Caco-2 (cell line): Measurements from ENCODE around the gene GPR39. TPM values are rescaled to one million over a fixed set of nuclear protein-coding genes. Genes with fewer than 3 reads are reported as not detected.

Experiments used
- BruUV-seq: library from RNA; stranded (reverse); fragments of 400-500 nt; replicated peaks from 2 replicates; lab custom pipeline; 2021; lab: Mats Ljungman, UMichigan
- CTCF ChIA-PET: fragments of 300-600 bp; sonication (Branson Sonifier 250); formaldehyde crosslinking; loops from one replicate; lab custom pipeline; 2022; ENCODE audit warnings: antibody characterized with exemption; lab: Charles Lee
- POLR2A ChIA-PET: fragments of 300-600 bp; sonication (Branson Sonifier 250); formaldehyde crosslinking; loops from one replicate; lab custom pipeline; 2022; ENCODE audit warnings: antibody characterized with exemption; lab: Charles Lee
- DNase-seq, 2 experiments: peaks; one replicate each; pipeline versions ENCODE4 v3.0.0 to v3.0.0-alpha.2; 2020 to 2022
- H3K27me3 ChIP-seq: replicated peaks from 2 replicates; pipeline ENCODE4 v1.6.0; 2011; ENCODE audit warnings: low read length; ENCODE audit not compliant: control insufficient read depth, insufficient read depth
- H3K36me3 ChIP-seq: 2 replicates; pipeline ENCODE4 v1.5.1; 2011; ENCODE audit warnings: low read length; ENCODE audit not compliant: control insufficient read depth, insufficient read depth
- H3K4me1 ChIP-seq: fragments of 250-450 bp; sonication (Bioruptor Pico); 2 replicates; pipeline ENCODE4 v1.5.1; 2020; ENCODE audit warnings: mild to moderate bottlenecking
- H3K4me3 ChIP-seq: 2 replicates; pipeline ENCODE4 v1.5.1; 2011; ENCODE audit warnings: low read depth, mild to moderate bottlenecking, control low read depth, low read length
- H3K9me3 ChIP-seq: fragments of 250-450 bp; sonication (Bioruptor Pico); 2 replicates; pipeline ENCODE4 v1.5.1; 2020; ENCODE audit warnings: mild to moderate bottlenecking, moderate library complexity
- H3K27ac Mint-ChIP-seq: one replicate; pipeline ENCODE4 v1.8.0; 2022; ENCODE audit warnings: mixed read lengths; ENCODE audit not compliant: unreplicated experiment
- H3K27me3 Mint-ChIP-seq: one replicate; pipeline ENCODE4 v1.8.0; 2022; ENCODE audit warnings: mixed read lengths; ENCODE audit not compliant: insufficient read depth, unreplicated experiment
- H3K36me3 Mint-ChIP-seq: one replicate; pipeline ENCODE4 v1.8.0; 2022; ENCODE audit warnings: mild to moderate bottlenecking, mixed read lengths; ENCODE audit not compliant: insufficient read depth, unreplicated experiment
- H3K4me1 Mint-ChIP-seq: one replicate; pipeline ENCODE4 v1.8.0; 2022; ENCODE audit warnings: low read depth, mixed read lengths; ENCODE audit not compliant: unreplicated experiment
- H3K4me3 Mint-ChIP-seq: one replicate; pipeline ENCODE4 v1.8.0; 2022; ENCODE audit warnings: mild to moderate bottlenecking, moderate library complexity, mixed read lengths; ENCODE audit not compliant: unreplicated experiment
- H3K9me3 Mint-ChIP-seq: one replicate; pipeline ENCODE4 v1.8.0; 2022; ENCODE audit warnings: mixed read lengths; ENCODE audit not compliant: unreplicated experiment
- intact Hi-C: fragments of 100-400 bp; cut with micrococcal nuclease; formaldehyde crosslinking; loops from one replicate; pipeline ENCODE4 v1.10.0; 2022; ENCODE audit not compliant: unreplicated experiment
- total RNA-seq: library from RNA; stranded (reverse); gene quantifications from 2 replicates; pipeline ENCODE4 v1.2.3, GENCODE V29; 2022
- TF ChIP-seq, protein P1 (sequence below), 2 experiments: fragments of 200-600 bp in 1 of 2; IDR thresholded peaks; 1 replicate in 1 of 2; 2 replicates in 1 of 2; pipeline versions ENCODE4 v1.5.1 to v1.8.0; 2011 to 2022; ENCODE audit warnings: antibody characterized with exemption in 1 of 2, control low read depth in 1 of 2, inconsistent platforms in 1 of 2, low read depth in 1 of 2, low read length in 1 of 2, mild to moderate bottlenecking in 1 of 2, moderate library complexity in 1 of 2; ENCODE audit not compliant: insufficient read depth in 1 of 2, severe bottlenecking in 1 of 2, unreplicated experiment in 1 of 2

Gene GPR39
- total RNA-seq, 1 experiment from 2014 or later = 26.8 TPM

DNA sequence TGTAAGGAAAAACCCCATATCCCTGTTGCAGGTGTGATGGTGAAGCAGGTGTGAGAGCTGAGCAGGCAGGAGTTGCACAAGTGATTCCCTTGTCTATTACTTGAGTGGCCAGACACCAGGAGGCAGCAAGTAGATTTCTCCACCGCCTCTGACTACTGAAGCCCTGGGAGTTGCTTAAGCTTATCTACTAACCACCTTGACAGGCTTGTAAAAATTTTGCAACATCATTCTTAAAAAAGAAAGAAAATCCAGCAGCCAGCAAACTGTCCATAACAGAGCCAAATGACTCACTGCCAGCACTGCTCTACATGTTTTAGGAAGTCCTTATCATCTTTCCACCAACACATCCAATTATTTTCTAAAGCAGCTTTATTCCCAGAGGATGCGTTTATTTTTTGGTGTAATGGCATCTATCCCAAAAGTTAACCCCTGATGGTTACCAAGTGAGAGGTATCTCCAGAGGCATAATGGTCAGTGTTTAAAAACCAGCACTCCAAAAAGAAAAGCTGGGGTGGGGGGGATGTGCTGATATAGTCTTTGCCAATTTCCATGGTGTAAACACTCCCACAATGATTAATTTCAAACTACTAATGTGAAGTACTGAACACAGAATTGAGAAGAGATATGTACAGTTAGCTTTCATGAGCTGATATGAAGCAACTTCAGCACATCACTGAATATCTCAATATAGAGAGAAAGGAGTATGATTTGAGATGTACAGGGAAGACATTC, 16.3 kb upstream of the GPR39 start:
- peaks cover 10% of the 10 kb centered on the region for H3K9me3 Mint-ChIP-seq
- Histone ChIP-seq H3K36me3 (no peaks in the 10 kb centered on the region), H3K9me3 (0 out of 2 replicates have a peak, but pooled peaks cover 3% of the 10 kb centered on the region), H3K4me1 (no peaks in the 10 kb centered on the region), H3K4me3 (no peak overlapping the region), H3K27me3 (no peaks in the 10 kb centered on the region)
- ChIA-PET CTCF (interaction anchor here (0.7 to 1.6 kb wide), 6 partner anchors 16 to 147 kb away, joined by 3 to 18 read pairs (median 4); partner anchors contain the start of gene GPR39), POLR2A (interaction anchor here (1.1 kb wide), 1 partner anchor 16 kb away, joined by 6 read pairs; the partner anchor contains the start of gene GPR39)
- H3K27me3 Mint-ChIP-seq = no peaks in the 10 kb centered on the region
- peak; percentile 76 to 79 for DNase-seq
- no peak overlapping the region for H3K4me3 Mint-ChIP-seq
- H3K36me3 Mint-ChIP-seq = no peaks in the 10 kb centered on the region
- H3K4me1 Mint-ChIP-seq = peaks cover 22% of the 10 kb centered on the region
- intact Hi-C loops = loop anchor here (1.0 kb wide), 3 partner anchors 16 to 49 kb away; partner anchors contain the start of gene GPR39
- no peak overlapping the region for H3K27ac Mint-ChIP-seq
- TF ChIP-seq, protein P1, sequence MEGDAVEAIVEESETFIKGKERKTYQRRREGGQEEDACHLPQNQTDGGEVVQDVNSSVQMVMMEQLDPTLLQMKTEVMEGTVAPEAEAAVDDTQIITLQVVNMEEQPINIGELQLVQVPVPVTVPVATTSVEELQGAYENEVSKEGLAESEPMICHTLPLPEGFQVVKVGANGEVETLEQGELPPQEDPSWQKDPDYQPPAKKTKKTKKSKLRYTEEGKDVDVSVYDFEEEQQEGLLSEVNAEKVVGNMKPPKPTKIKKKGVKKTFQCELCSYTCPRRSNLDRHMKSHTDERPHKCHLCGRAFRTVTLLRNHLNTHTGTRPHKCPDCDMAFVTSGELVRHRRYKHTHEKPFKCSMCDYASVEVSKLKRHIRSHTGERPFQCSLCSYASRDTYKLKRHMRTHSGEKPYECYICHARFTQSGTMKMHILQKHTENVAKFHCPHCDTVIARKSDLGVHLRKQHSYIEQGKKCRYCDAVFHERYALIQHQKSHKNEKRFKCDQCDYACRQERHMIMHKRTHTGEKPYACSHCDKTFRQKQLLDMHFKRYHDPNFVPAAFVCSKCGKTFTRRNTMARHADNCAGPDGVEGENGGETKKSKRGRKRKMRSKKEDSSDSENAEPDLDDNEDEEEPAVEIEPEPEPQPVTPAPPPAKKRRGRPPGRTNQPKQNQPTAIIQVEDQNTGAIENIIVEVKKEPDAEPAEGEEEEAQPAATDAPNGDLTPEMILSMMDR (IDR thresholded peaks at IDR 0.05; ENCODE audit: insufficient read depth in 1 of 2, low read depth in 1 of 2, low read length in 1 of 2, severe bottlenecking in 1 of 2, unreplicated experiment in 1 of 2) = peak in 1 of 2 experiments; percentile 37
- BruUV-seq = no TSS peak

DNA sequence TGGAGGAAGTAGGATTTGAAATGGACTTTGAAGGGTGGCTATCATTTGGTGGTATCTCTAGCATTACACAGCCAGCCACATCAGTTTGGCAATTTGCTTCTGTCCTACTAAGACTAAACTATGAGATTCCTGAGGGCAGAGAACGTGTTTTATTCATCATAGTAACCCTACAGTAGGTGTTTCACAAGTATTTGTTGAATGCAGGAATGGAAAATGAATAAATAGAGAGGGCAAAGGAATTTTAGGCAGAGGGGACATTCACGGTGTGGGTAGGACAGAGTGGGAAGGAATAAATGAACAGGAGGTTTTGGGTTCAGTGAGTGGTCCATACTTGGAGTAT, 15.7 kb upstream of the GPR39 start:
- Histone ChIP-seq H3K4me3 (no peak overlapping the region), H3K9me3 (0 out of 2 replicates have a peak, but pooled peaks cover 1% of the 10 kb centered on the region), H3K36me3 (no peaks in the 10 kb centered on the region), H3K27me3 (no peaks in the 10 kb centered on the region), H3K4me1 (no peaks in the 10 kb centered on the region)
- Mint-ChIP-seq H3K4me3 (no peak overlapping the region), H3K27ac (no peak overlapping the region), H3K36me3 (no peaks in the 10 kb centered on the region), H3K9me3 (peaks cover 10% of the 10 kb centered on the region), H3K27me3 (no peaks in the 10 kb centered on the region), H3K4me1 (peaks cover 22% of the 10 kb centered on the region)
- no TSS peak for BruUV-seq
- ChIA-PET CTCF (interaction anchor here (1.4 to 1.6 kb wide), 2 partner anchors 15 to 24 kb away, joined by 9 to 18 read pairs; partner anchors contain the start of gene GPR39), POLR2A (no interaction called here)
- no peak for DNase-seq
- intact Hi-C loops = loop anchor here (1.0 kb wide), 3 partner anchors 15 to 48 kb away; partner anchors contain the start of gene GPR39
- TF ChIP-seq, protein P1 (IDR thresholded peaks at IDR 0.05; ENCODE audit: insufficient read depth in 1 of 2, low read depth in 1 of 2, low read length in 1 of 2, severe bottlenecking in 1 of 2, unreplicated experiment in 1 of 2) = no peak

DNA sequence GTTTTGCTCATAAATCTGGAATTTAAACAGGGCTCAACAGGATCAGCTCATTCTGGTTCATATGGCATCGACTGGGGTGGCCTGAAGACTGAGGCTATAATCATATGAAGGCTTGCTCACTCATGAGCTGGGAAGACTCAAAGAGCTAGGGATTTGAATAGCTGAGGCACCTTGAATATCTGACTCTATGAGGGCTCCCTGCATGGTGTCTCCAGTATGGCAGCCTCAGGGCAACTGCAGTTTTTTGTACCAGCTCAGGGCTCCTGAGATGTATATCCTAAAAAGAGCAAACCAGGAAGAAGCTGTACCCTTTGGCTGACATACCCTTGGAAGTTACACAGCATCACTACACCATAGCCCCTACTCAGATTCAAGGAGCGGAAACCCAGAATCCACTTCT, 15.3 kb upstream of the GPR39 start:
- Mint-ChIP-seq H3K4me1 (peaks cover 22% of the 10 kb centered on the region), H3K27me3 (no peaks in the 10 kb centered on the region), H3K36me3 (no peaks in the 10 kb centered on the region), H3K9me3 (peaks cover 10% of the 10 kb centered on the region), H3K4me3 (no peak overlapping the region), H3K27ac (no peak overlapping the region)
- no peak for DNase-seq
- no peaks in the 10 kb centered on the region for H3K27me3 ChIP-seq
- no peaks in the 10 kb centered on the region for H3K36me3 ChIP-seq
- TF ChIP-seq, protein P1 (IDR thresholded peaks at IDR 0.05; ENCODE audit: insufficient read depth in 1 of 2, low read depth in 1 of 2, low read length in 1 of 2, severe bottlenecking in 1 of 2, unreplicated experiment in 1 of 2) = no peak
- intact Hi-C loops = no loop called here
- ChIA-PET CTCF (interaction anchor here (0.7 kb wide), 1 partner anchor 15 kb away, joined by 3 read pairs; the partner anchor contains the start of gene GPR39), POLR2A (no interaction called here)
- H3K4me1 ChIP-seq = no peaks in the 10 kb centered on the region
- no peaks in the 10 kb centered on the region for H3K9me3 ChIP-seq
- H3K4me3 ChIP-seq = no peak overlapping the region
- no TSS peak for BruUV-seq
